ENCODE data around the gene EMCN.
"Not testable (repeated sequence)": the region's sequence is repeated elsewhere in the genome, so short reads cannot be mapped to it uniquely, and the experiment has no call there.

EMCN gene

GRCh38 chr4:100369871-100370270 is 148.0 kb downstream of the EMCN start:
- no peak for DNase-seq

GRCh38 chr4:100367451-100367850 is 150.4 kb downstream of the EMCN start:
- no peak for DNase-seq

GRCh38 chr4:100366213-100366612 is 151.6 kb downstream of the EMCN start:
- DNase-seq: no peak

DNA sequence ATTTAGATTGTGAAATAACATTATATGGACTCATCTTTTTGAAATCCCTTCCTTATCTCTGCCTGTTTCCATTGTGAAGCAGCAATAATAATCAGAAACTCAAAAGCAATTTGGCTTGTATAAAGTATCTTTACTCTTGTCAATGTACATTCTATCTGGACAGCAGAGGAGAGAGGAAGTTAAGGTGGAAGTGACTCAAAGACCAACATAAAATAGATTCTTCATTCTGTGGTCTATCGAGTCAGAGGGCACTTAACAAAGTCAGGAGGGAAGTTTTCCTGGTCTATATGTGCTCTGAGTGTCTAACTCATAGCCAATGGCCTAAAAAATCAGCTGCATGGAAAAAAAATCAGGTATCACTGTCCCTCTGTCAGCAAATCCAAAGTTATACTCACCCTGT is 155.5 kb downstream of the EMCN start:
- DNase-seq: no peak

DNA sequence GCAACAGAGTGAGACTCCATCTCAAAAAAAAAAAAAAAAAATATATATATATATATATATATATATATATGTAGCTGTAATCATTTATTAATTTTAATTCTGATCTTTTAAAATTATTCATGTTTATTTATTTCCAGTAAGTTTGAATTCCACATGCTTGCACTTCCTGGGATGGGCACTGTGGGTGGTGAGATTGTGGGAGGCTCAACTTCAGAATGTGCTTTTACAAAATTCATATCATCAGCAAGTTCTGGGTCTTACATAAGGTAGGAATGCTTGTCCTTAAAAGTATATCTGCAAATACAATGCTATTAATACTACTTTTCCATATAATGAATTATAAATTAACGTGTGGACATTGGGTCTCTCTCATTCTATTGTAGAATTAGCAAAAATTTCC is 156.5 kb downstream of the EMCN start:
- DNase-seq: no peak

GRCh38 chr4:100360211-100360610 is 157.6 kb downstream of the EMCN start:
- no peak for DNase-seq

GRCh38 chr4:100359441-100359840 is 158.4 kb downstream of the EMCN start:
- DNase-seq: no peak

DNA sequence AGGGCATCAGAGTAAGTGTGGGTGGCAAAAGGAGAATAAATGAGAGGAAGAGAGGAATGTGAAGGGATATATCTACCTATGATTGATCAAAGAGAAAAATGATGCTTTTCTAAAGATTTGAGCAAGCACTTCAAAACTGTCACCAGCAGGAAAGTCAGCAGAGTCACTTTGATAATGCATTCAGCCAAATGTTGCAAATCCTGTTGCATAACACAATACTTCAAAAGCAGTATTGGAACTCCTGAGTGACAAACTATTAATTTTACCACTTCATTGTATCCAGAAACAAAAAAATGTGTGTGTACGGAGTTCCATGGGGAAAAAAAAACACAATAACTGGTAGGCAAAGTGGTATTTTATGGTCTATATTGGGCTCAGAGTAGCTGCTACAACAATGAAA is 160.3 kb downstream of the EMCN start:
- no peak for DNase-seq

DNA sequence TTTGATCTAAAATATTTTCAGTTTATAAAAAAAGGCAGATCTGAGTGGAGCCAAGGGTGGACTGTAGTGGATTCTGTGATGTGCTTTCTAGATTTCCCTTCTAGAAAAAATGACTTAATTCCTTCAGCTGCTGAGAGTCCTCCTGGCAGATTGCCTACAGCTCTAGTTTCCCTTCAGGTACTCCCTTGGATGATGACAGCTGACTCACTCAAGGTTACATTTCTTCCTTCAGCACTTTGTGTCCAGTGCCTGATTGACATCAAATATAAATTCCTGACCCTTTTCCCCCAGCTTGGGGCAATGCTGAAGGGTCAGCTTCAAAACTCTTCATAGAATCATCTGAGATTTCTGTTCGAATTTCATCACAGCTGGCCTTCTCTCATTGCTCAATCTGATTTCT is 161.7 kb downstream of the EMCN start:
- DNase-seq: no peak

- not testable (repeated sequence) for DNase-seq
Observed at GRCh38 chr4:100352352-100352751, 165.5 kb downstream of the EMCN start.

DNA sequence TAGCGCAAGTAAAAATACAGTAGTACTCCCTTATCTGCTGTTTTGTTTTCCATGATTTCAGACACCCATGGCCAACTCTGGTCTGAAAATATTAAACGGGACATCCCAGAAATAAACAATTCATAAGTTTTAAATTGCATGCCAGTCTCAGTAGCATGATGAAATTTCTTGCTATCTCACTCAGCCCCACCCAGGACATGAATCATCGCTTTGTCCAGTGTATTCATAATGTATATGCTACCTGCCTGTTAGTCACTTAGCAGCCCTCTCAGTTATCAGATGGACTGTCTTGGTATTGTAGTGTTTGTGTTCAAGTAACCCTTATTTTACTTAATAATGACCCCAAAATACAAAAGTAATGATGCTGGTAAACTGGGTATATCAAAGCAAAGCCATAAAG is 169.3 kb downstream of the EMCN start:
- DNase-seq: no peak

DNA sequence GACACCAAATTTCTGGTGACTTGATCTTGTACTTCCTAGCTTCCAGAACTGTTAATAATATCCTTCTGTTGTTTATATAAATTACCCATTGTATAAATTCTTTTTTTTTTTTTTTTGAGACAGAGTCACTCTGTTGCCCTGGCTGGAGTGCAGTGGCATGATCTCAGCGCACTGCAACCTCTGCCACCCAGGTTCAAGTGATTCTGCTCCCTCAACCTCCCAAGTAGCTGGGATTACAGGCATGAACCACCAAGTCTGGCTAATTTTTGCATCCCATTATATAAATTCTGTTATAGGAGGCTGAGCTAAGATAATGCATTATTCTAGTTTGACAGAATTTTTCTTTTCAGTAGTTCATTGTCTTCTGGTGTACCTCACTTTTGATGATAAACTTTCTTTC is 170.6 kb downstream of the EMCN start:
- DNase-seq: no peak

DNA sequence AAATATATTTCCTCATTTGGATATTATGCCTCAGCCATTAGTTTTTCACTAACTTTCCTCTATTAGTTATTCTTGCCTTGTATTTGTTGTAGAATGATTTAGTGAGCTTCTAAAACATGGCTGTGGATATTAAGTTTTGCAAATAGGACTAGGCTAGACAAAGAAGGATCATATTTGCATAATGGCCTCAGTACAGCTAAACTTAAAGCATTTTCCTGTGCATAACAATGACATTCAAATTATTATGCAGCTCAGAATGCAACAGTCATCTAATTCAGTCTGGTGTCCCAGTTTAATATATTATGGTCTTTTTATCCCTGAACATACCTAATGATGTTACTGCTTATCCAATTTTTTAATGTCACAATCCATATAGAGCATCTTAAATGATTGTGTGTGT is 172.2 kb downstream of the EMCN start:
- DNase-seq: no peak
